Measurements from ENCODE around the gene KCNK4. TPM values are rescaled to one million over a fixed set of nuclear protein-coding genes. Genes with fewer than 3 reads are reported as not detected.

Gene KCNK4
- total and polyA plus RNA-seq, 2 of the 13 experiments (the other 11 are each of a cell fraction or from before 2014, with no cell fraction given): not detected

DNA sequence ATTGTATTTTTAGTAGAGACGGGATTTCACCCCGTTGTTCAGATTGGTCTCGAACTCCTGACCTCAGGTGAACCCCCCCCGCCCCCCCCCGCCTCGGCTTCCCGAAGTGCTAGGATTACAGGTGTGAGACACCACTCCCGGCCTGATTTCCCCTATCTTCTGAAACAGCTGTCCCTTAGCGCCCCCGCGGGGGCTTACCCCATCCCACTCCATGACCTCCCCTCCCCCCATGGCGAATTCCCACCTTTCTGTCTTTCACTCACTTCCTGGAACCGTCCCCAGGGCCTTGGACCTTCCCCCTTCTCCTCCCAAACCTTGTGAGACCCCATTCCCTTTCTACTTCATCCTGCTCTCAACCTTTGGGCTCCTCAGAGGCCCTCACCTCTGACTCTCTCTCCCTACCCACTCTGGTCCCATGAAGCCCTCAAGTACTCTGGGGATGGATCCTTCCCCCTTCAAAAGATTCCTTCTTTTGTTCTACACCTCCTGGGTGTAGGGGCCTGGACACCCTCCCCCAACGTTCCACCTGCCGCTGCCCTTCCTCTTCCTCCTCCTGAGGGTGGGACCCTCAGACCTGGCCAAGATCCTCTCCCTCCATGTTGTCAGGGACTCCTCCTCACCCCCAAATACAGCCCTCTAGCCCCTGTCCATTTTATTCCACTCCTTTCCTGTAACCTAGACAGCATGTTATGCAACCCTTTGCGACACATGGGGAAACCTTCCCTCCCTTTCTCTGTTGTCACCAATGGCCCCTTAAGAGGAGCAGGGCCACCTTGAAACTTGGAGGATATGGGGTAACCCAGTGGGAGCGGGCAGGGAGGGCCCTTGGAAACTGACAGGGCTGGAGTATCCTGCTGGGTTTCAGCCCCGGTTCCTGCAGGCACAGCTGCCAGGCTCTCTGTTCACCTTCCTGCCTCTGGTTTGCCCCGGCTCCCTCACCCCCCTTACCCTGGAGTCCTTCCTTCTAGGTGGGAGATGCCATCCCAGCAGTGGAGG, 28.0 kb downstream of the KCNK4 start (continued):
- TF ChIP-seq SUZ12 (IDR thresholded peaks at IDR 0.05; ENCODE audit: low read depth, low read length): no peak
- no peak for TF ChIP-seq KDM6A (CRISPR knock-in tag; IDR thresholded peaks at IDR 0.05; ENCODE audit: low read depth)
- TF ChIP-seq ZNF281 (CRISPR knock-in tag; IDR thresholded peaks at IDR 0.05; ENCODE audit: borderline replicate concordance): 0 out of 2 replicates have a peak, but pooled peaks have one; percentile 12

GRCh38 chr11:64320556-64320955, 29.5 kb downstream of the KCNK4 start:
- in situ Hi-C loops (cut with HindIII; ENCODE audit: extremely low pct_ligation_motif_present, low pct_unique_long_range_greater_than_20kb): no loop called here
- no TSS peak for BruUV-seq (replicated peaks)
- WGBS (ENCODE audit: low lambda C conversion rate): 100% methylated on average over 6 of the region's 7 CpGs

More at GRCh38 chr11:64320556-64320955, 29.5 kb downstream of the KCNK4 start:
- ATAC-seq (no peak), DNase-seq (ENCODE audit: low spot score) (no peak), FAIRE-seq (no peak)
- Histone ChIP-seq H3K4me2 (ENCODE audit: low read depth, low read length) (no peak overlapping the region), H3K4me1 (ENCODE audit: insufficient read depth, low read length) (peaks cover 22% of the 10 kb centered on the region), H3K36me3 (replicated peaks in 1 of 2; ENCODE audit: control insufficient read depth in 1 of 2, insufficient read depth in 2 of 2, low read length in 2 of 2) (peaks cover 1 to 20% of the 10 kb centered on the region in 2 experiments; a peak in 2 of 5 replicates), H3K27ac (ENCODE audit: extremely low read length, insufficient read depth, low read length) (no peak overlapping the region), H3K27me3 (ENCODE audit: control insufficient read depth in 1 of 2, insufficient read depth in 2 of 2, low read length in 2 of 2) (no peaks in the 10 kb centered on the region; a peak in 1 of 5 replicates), H3K9ac (ENCODE audit: insufficient read depth, low read depth, low read length) (no peak overlapping the region), H2AFZ (ENCODE audit: low read length) (no peak overlapping the region), H3K4me3 (replicated peaks in 1 of 3; ENCODE audit: insufficient read depth in 1 of 3, low read depth in 2 of 3, low read length in 3 of 3) (no peak overlapping the region), H3K9me3 (ENCODE audit: low read length) (no peaks in the 10 kb centered on the region), H3K79me2 (ENCODE audit: insufficient read depth, low read length) (peaks cover 15% of the 10 kb centered on the region), H4K20me1 (ENCODE audit: insufficient read depth, low read length) (no peaks in the 10 kb centered on the region)
- TF ChIP-seq EP300 (IDR thresholded peaks at IDR 0.05; ENCODE audit: low read depth in 2 of 2, low read length in 2 of 2): no peak
- no peak for TF ChIP-seq EP300 (CRISPR knock-in tag; IDR thresholded peaks at IDR 0.05; ENCODE audit: borderline replicate concordance)
- no peak for TF ChIP-seq KLF12 (CRISPR knock-in tag; IDR thresholded peaks at IDR 0.05; ENCODE audit: borderline replicate concordance)
- no peak for TF ChIP-seq ZNF549 (CRISPR knock-in tag; IDR thresholded peaks at IDR 0.05)
- no peak for TF ChIP-seq BORCS8-MEF2B (CRISPR knock-in tag; IDR thresholded peaks at IDR 0.05)
- no peak for TF ChIP-seq ZNF678 (CRISPR knock-in tag; IDR thresholded peaks at IDR 0.05)
- no peak for TF ChIP-seq ETS1 (CRISPR knock-in tag; IDR thresholded peaks at IDR 0.05)
- no peak for TF ChIP-seq DBP (CRISPR knock-in tag; IDR thresholded peaks at IDR 0.05; ENCODE audit: not compliant biosample characterization)
- no peak for TF ChIP-seq REPIN1 (CRISPR knock-in tag; IDR thresholded peaks at IDR 0.05; ENCODE audit: borderline replicate concordance, low read depth)
- ChIA-PET POLR2A (interaction anchor here (0.9 kb wide), 1 partner anchor 11 kb away, joined by 5 read pairs; no protein-coding TSS in a partner anchor), CTCF (ENCODE audit: low intra/inter-chr PET ratio, low total read pairs) (no interaction called here)
- intact Hi-C loops (cut with micrococcal nuclease; ENCODE audit: unreplicated experiment): no loop called here

Data from HepG2 (cell line).